Trophoblast cell (in vitro differentiated cells and primary cell): ENCODE measurements around the gene FNBP1.

Source experiments
- DNase-seq, 2 donors: peaks; one replicate each; pipeline ENCODE4 v3.0.0-alpha.2; 2016
- H2AFZ ChIP-seq: 2 replicates; pipeline ENCODE4 v1.6.1; 2013; ENCODE audit warnings: low read length, moderate library complexity, mild to moderate bottlenecking; ENCODE audit not compliant: insufficient read depth, poor library complexity
- H2AK5ac ChIP-seq: 2 replicates; pipeline ENCODE4 v1.6.1; 2013; ENCODE audit warnings: mild to moderate bottlenecking, low read length
- H2BK120ac ChIP-seq: 2 replicates; pipeline ENCODE4 v1.6.1; 2013; ENCODE audit warnings: low read length, mild to moderate bottlenecking, moderate library complexity; ENCODE audit not compliant: insufficient read depth, poor library complexity
- H2BK12ac ChIP-seq: 2 replicates; pipeline ENCODE4 v1.6.1; 2013; ENCODE audit warnings: mild to moderate bottlenecking, low read length, moderate library complexity
- H2BK5ac ChIP-seq: 2 replicates; pipeline ENCODE4 v1.6.1; 2013; ENCODE audit warnings: low read length, low read depth, moderate library complexity, mild to moderate bottlenecking; ENCODE audit not compliant: poor library complexity
- H3K14ac ChIP-seq: 2 replicates; pipeline ENCODE4 v1.6.1; 2013; ENCODE audit warnings: mild to moderate bottlenecking, low read length
- H3K18ac ChIP-seq: 2 replicates; pipeline ENCODE4 v1.6.1; 2013; ENCODE audit warnings: mild to moderate bottlenecking, low read length
- H3K23ac ChIP-seq: 2 replicates; pipeline ENCODE4 v1.6.1; 2013; ENCODE audit warnings: low read length
- H3K27ac ChIP-seq: 2 replicates; pipeline ENCODE4 v1.5.1; 2013; ENCODE audit warnings: low read depth, mild to moderate bottlenecking, inconsistent platforms, low read length, moderate library complexity
- H3K27me3 ChIP-seq: 2 replicates; pipeline ENCODE4 v1.6.1; 2013; ENCODE audit warnings: inconsistent platforms, mild to moderate bottlenecking, low read length, moderate library complexity; ENCODE audit not compliant: insufficient read depth
- H3K36me3 ChIP-seq, 2 experiments: 1 replicate in 1 of 2; 2 replicates in 1 of 2; pipeline ENCODE4 v1.6.1; 2013; ENCODE audit warnings: low read length in 2 of 2, mild to moderate bottlenecking in 2 of 2, moderate library complexity in 1 of 2; ENCODE audit not compliant: insufficient read depth in 2 of 2, control insufficient read depth in 1 of 2
- H3K4ac ChIP-seq: 2 replicates; pipeline ENCODE4 v1.6.1; 2013; ENCODE audit warnings: low read depth, mild to moderate bottlenecking, low read length, moderate library complexity
- H3K4me1 ChIP-seq, 2 experiments: 1 replicate in 1 of 2; 2 replicates in 1 of 2; pipeline ENCODE4 v1.6.1; 2013; ENCODE audit warnings: low read length in 2 of 2, mild to moderate bottlenecking in 2 of 2, moderate library complexity in 1 of 2; ENCODE audit not compliant: insufficient read depth in 2 of 2, control insufficient read depth in 1 of 2
- H3K4me2 ChIP-seq: 2 replicates; pipeline ENCODE4 v1.6.1; 2013; ENCODE audit warnings: inconsistent platforms, mild to moderate bottlenecking, low read length, moderate library complexity
- H3K4me3 ChIP-seq: 2 replicates; pipeline ENCODE4 v1.5.1; 2013; ENCODE audit warnings: mild to moderate bottlenecking, low read depth, low read length, inconsistent platforms
- H3K79me1 ChIP-seq: one replicate; pipeline ENCODE4 v1.6.1; 2013; ENCODE audit warnings: low read length
- H3K79me2 ChIP-seq: 2 replicates; pipeline ENCODE4 v1.6.1; 2013; ENCODE audit warnings: low read length, mild to moderate bottlenecking; ENCODE audit not compliant: control insufficient read depth, insufficient read depth, poor library complexity
- H3K9ac ChIP-seq: 2 replicates; pipeline ENCODE4 v1.6.1; 2013; ENCODE audit warnings: mild to moderate bottlenecking, low read length
- H3K9me3 ChIP-seq: 2 replicates; pipeline ENCODE4 v1.6.1; 2013; ENCODE audit warnings: low read depth, mild to moderate bottlenecking, control low read depth, inconsistent platforms, low read length; ENCODE audit not compliant: insufficient read depth
- H4K12ac ChIP-seq: 2 replicates; pipeline ENCODE4 v1.6.1; 2013; ENCODE audit warnings: low read depth, mild to moderate bottlenecking, low read length, moderate library complexity
- H4K8ac ChIP-seq: 2 replicates; pipeline ENCODE4 v1.6.1; 2013; ENCODE audit warnings: low read depth, mild to moderate bottlenecking, low read length, moderate library complexity
- H4K91ac ChIP-seq: one replicate; pipeline ENCODE4 v1.6.1; 2013; ENCODE audit warnings: low read depth, mild to moderate bottlenecking, low read length, moderate library complexity
- WGBS: extraction: QIAGEN DNeasy Blood & Tissue Kit; methylation state at CpG from one replicate; pipeline ENCODE4 v1.1.7; 2013; ENCODE audit warnings: missing lambda C conversion rate; ENCODE audit not compliant: insufficient read length, insufficient coverage; ENCODE audit errors: extremely low coverage; 5-methylcytosine and 5-hydroxymethylcytosine counted together

FNBP1 gene

GRCh38 chr9:129936222-129936621 lies 106.8 kb downstream of the FNBP1 start:
- no peak overlapping the region for H2BK5ac ChIP-seq
- no peak overlapping the region for H3K9ac ChIP-seq
- no peaks in the 10 kb centered on the region for H3K27me3 ChIP-seq
- no peaks in the 10 kb centered on the region for H3K9me3 ChIP-seq
- H3K14ac ChIP-seq: no peak overlapping the region
- H2AFZ ChIP-seq: no peak overlapping the region
- H3K4me2 ChIP-seq: no peak overlapping the region
- H4K12ac ChIP-seq: no peak overlapping the region
- H2BK120ac ChIP-seq: no peak overlapping the region
- H3K23ac ChIP-seq: no peak overlapping the region
- no peaks in the 10 kb centered on the region for H3K79me1 ChIP-seq
- no peak overlapping the region for H2BK12ac ChIP-seq
- DNase-seq: no peak
- H4K91ac ChIP-seq: no peak overlapping the region
- no peaks in the 10 kb centered on the region for H3K4me1 ChIP-seq
- no peak overlapping the region for H3K27ac ChIP-seq
- no peak overlapping the region for H3K4me3 ChIP-seq
- no peak overlapping the region for H3K4ac ChIP-seq
- no peak overlapping the region for H4K8ac ChIP-seq
- whole genome bisulfite sequencing: no CpG with 5 or more reads among the region's 5 CpGs
- no peaks in the 10 kb centered on the region for H3K79me2 ChIP-seq
- H2AK5ac ChIP-seq: no peak overlapping the region
- peaks cover 0 to 2% of the 10 kb centered on the region in 2 experiments for H3K36me3 ChIP-seq
- no peak overlapping the region for H3K18ac ChIP-seq

GRCh38 chr9:129934780-129935179 lies 108.2 kb downstream of the FNBP1 start:
- Histone ChIP-seq H3K9me3 (no peaks in the 10 kb centered on the region), H3K18ac (no peak overlapping the region), H3K4me2 (no peak overlapping the region), H4K91ac (no peak overlapping the region), H2AK5ac (no peak overlapping the region), H3K27me3 (no peaks in the 10 kb centered on the region), H2BK120ac (no peak overlapping the region), H3K27ac (no peak overlapping the region), H2BK12ac (no peak overlapping the region), H4K12ac (no peak overlapping the region), H4K8ac (no peak overlapping the region), H3K4me1 (no peaks in the 10 kb centered on the region), H2AFZ (no peak overlapping the region), H3K36me3 (no peaks in the 10 kb centered on the region), H3K23ac (no peak overlapping the region), H3K4me3 (no peak overlapping the region), H3K79me1 (no peaks in the 10 kb centered on the region), H3K9ac (no peak overlapping the region), H3K79me2 (no peaks in the 10 kb centered on the region), H3K4ac (no peak overlapping the region), H2BK5ac (no peak overlapping the region), H3K14ac (no peak overlapping the region)
- no peak for DNase-seq
- WGBS: no CpG with 5 or more reads among the region's 5 CpGs

GRCh38 chr9:129934041-129934591 lies 108.9 kb downstream of the FNBP1 start:
- no CpG with 5 or more reads among the region's 4 CpGs for WGBS
- H3K14ac ChIP-seq: no peak overlapping the region
- no peak overlapping the region for H2AK5ac ChIP-seq

GRCh38 chr9:129933185-129934040 lies 109.6 kb downstream of the FNBP1 start:
- Histone ChIP-seq H3K4me1 (no peaks in the 10 kb centered on the region), H3K9ac (no peak overlapping the region), H3K4ac (no peak overlapping the region), H3K4me2 (no peak overlapping the region), H3K27ac (no peak overlapping the region), H2BK5ac (no peak overlapping the region), H3K18ac (no peak overlapping the region), H3K36me3 (no peaks in the 10 kb centered on the region), H3K9me3 (no peaks in the 10 kb centered on the region), H4K8ac (no peak overlapping the region), H4K91ac (no peak overlapping the region), H3K23ac (no peak overlapping the region), H3K27me3 (no peaks in the 10 kb centered on the region), H3K79me1 (no peaks in the 10 kb centered on the region), H2BK12ac (no peak overlapping the region), H3K4me3 (no peak overlapping the region), H2BK120ac (no peak overlapping the region), H4K12ac (no peak overlapping the region), H2AK5ac (no peak overlapping the region), H3K79me2 (no peaks in the 10 kb centered on the region), H3K14ac (no peak overlapping the region), H2AFZ (no peak overlapping the region)
- DNase-seq: no peak
- no CpG with 5 or more reads among the region's 8 CpGs for WGBS

More at GRCh38 chr9:129934041-129934591, 108.9 kb downstream of the FNBP1 start:
- H3K9me3 ChIP-seq: no peaks in the 10 kb centered on the region
- no peak overlapping the region for H4K8ac ChIP-seq
- H2BK120ac ChIP-seq: no peak overlapping the region
- no peak overlapping the region for H4K91ac ChIP-seq
- H3K4ac ChIP-seq: no peak overlapping the region
- H3K4me2 ChIP-seq: no peak overlapping the region
- H3K36me3 ChIP-seq: no peaks in the 10 kb centered on the region
- no peak overlapping the region for H2AFZ ChIP-seq
- H3K4me3 ChIP-seq: no peak overlapping the region
- H2BK5ac ChIP-seq: no peak overlapping the region
- H4K12ac ChIP-seq: no peak overlapping the region
- H2BK12ac ChIP-seq: no peak overlapping the region
- H3K4me1 ChIP-seq: no peaks in the 10 kb centered on the region
- H3K79me2 ChIP-seq: no peaks in the 10 kb centered on the region
- H3K23ac ChIP-seq: no peak overlapping the region
- H3K18ac ChIP-seq: no peak overlapping the region
- no peaks in the 10 kb centered on the region for H3K27me3 ChIP-seq
- no peak for DNase-seq
- H3K9ac ChIP-seq: no peak overlapping the region
- no peak overlapping the region for H3K27ac ChIP-seq
- H3K79me1 ChIP-seq: no peaks in the 10 kb centered on the region
